H9 (cell line): ENCODE measurements around the gene IL1A. TPM values are rescaled to one million over a fixed set of nuclear protein-coding genes. Genes with fewer than 3 reads are reported as not detected.

Experiments used
- DNase-seq: peaks from one replicate; pipeline ENCODE4 v3.0.0-alpha.2; 2017
- H2AFZ ChIP-seq: one replicate; pipeline ENCODE4 v1.6.1; 2013; ENCODE audit warnings: mild to moderate bottlenecking, low read length, control low read depth, moderate library complexity
- H2AK5ac ChIP-seq: 2 replicates; pipeline ENCODE4 v1.6.1; 2013; ENCODE audit warnings: low read length, control low read depth, mixed read lengths; ENCODE audit not compliant: insufficient read length
- H2BK120ac ChIP-seq: one replicate; pipeline ENCODE4 v1.6.1; 2013; ENCODE audit warnings: low read depth, mild to moderate bottlenecking, low read length, control low read depth, inconsistent platforms; ENCODE audit not compliant: poor library complexity, severe bottlenecking
- H2BK12ac ChIP-seq: 2 replicates; pipeline ENCODE4 v1.6.1; 2013; ENCODE audit warnings: low read length, control low read depth, mixed read lengths, low read depth; ENCODE audit not compliant: insufficient read length
- H2BK15ac ChIP-seq: 2 replicates; pipeline ENCODE4 v1.6.1; 2013; ENCODE audit warnings: low read depth, low read length, control low read depth
- H2BK20ac ChIP-seq: one replicate; pipeline ENCODE4 v1.6.1; 2013; ENCODE audit warnings: low read depth, mild to moderate bottlenecking, low read length, control low read depth, inconsistent platforms; ENCODE audit not compliant: poor library complexity, severe bottlenecking
- H2BK5ac ChIP-seq: 2 replicates; pipeline ENCODE4 v1.6.1; 2013; ENCODE audit warnings: low read length, control low read depth, mixed read lengths; ENCODE audit not compliant: insufficient read length
- H3K14ac ChIP-seq: 2 replicates; pipeline ENCODE4 v1.6.1; 2013; ENCODE audit warnings: low read length, control low read depth; ENCODE audit not compliant: insufficient read depth
- H3K18ac ChIP-seq: 2 replicates; pipeline ENCODE4 v1.6.1; 2013; ENCODE audit warnings: low read depth, mild to moderate bottlenecking, mixed read lengths, low read length, control low read depth; ENCODE audit not compliant: insufficient read length
- H3K23ac ChIP-seq: 2 replicates; pipeline ENCODE4 v1.6.1; 2013; ENCODE audit warnings: low read length, control low read depth, mixed read lengths, low read depth; ENCODE audit not compliant: insufficient read length
- H3K23me2 ChIP-seq: 2 replicates; pipeline ENCODE4 v1.6.1; 2013; ENCODE audit warnings: low read depth, mild to moderate bottlenecking, mixed read lengths, low read length, control low read depth; ENCODE audit not compliant: insufficient read length, poor library complexity, severe bottlenecking
- H3K27ac ChIP-seq: 2 replicates; pipeline ENCODE4 v1.5.1; 2013; ENCODE audit warnings: low read length, control low read depth, mixed read lengths, low read depth; ENCODE audit not compliant: insufficient read length
- H3K27me3 ChIP-seq: 2 replicates; pipeline ENCODE4 v1.6.1; 2013; ENCODE audit warnings: low read length, control low read depth, inconsistent platforms; ENCODE audit not compliant: insufficient read depth
- H3K4ac ChIP-seq: 2 replicates; pipeline ENCODE4 v1.6.1; 2013; ENCODE audit warnings: low read depth, mild to moderate bottlenecking, control low read depth, inconsistent platforms, low read length, moderate library complexity
- H3K4me1 ChIP-seq: 2 replicates; pipeline ENCODE4 v1.6.1; 2013; ENCODE audit warnings: low read length, control low read depth, inconsistent platforms; ENCODE audit not compliant: insufficient read depth
- H3K4me2 ChIP-seq: 2 replicates; pipeline ENCODE4 v1.6.1; 2013; ENCODE audit warnings: low read length, control low read depth, mixed read lengths; ENCODE audit not compliant: insufficient read length, insufficient read depth
- H3K56ac ChIP-seq: 2 replicates; pipeline ENCODE4 v1.6.1; 2013; ENCODE audit warnings: low read depth, mild to moderate bottlenecking, mixed read lengths, low read length, control low read depth; ENCODE audit not compliant: insufficient read length
- H3K79me1 ChIP-seq: 2 replicates; pipeline ENCODE4 v1.6.1; 2013; ENCODE audit warnings: low read depth, mild to moderate bottlenecking, moderate library complexity, low read length, control low read depth, inconsistent platforms; ENCODE audit not compliant: insufficient read depth, poor library complexity, severe bottlenecking
- H3K79me2 ChIP-seq: 2 replicates; pipeline ENCODE4 v1.6.1; 2013; ENCODE audit warnings: low read length, control low read depth, inconsistent platforms; ENCODE audit not compliant: insufficient read depth
- H3K9ac ChIP-seq: 2 replicates; pipeline ENCODE4 v1.6.1; 2013; ENCODE audit warnings: low read length, control low read depth, mixed read lengths; ENCODE audit not compliant: insufficient read length; ENCODE audit errors: extremely low read depth
- H3K9me3 ChIP-seq: one replicate; pipeline ENCODE4 v1.6.1; 2013; ENCODE audit warnings: low read depth, low read length, inconsistent platforms; ENCODE audit not compliant: control insufficient read depth
- H3T11ph ChIP-seq: one replicate; pipeline ENCODE4 v1.6.1; 2013; ENCODE audit warnings: mild to moderate bottlenecking, low read length, control low read depth, inconsistent platforms
- H4K20me1 ChIP-seq: one replicate; pipeline ENCODE4 v1.6.1; 2013; ENCODE audit not compliant: control insufficient read depth, insufficient read length, insufficient read depth
- H4K5ac ChIP-seq: 2 replicates; pipeline ENCODE4 v1.6.1; 2013; ENCODE audit warnings: low read depth, mild to moderate bottlenecking, mixed read lengths, low read length, control low read depth; ENCODE audit not compliant: insufficient read length
- H4K8ac ChIP-seq: replicated peaks from 2 replicates; pipeline ENCODE4 v1.6.1; 2013; ENCODE audit warnings: low read length, control low read depth, mixed read lengths, low read depth; ENCODE audit not compliant: insufficient read length
- H4K91ac ChIP-seq: 2 replicates; pipeline ENCODE4 v1.6.1; 2013; ENCODE audit warnings: low read depth, mild to moderate bottlenecking, moderate library complexity, mixed read lengths, low read length, control low read depth; ENCODE audit not compliant: insufficient read length
- H3K27ac Mint-ChIP-seq, 3 experiments: 2 replicates in 2 of 3; 3 replicates in 1 of 3; pipeline ENCODE4 v1.8.0; 2020 to 2021; ENCODE audit warnings: mixed read lengths in 3 of 3, mild to moderate bottlenecking in 1 of 3, moderate library complexity in 1 of 3
- H3K27me3 Mint-ChIP-seq: 2 replicates; pipeline ENCODE4 v1.8.0; 2021; ENCODE audit warnings: low read depth, mild to moderate bottlenecking, moderate library complexity, mixed read lengths
- H3K36me3 Mint-ChIP-seq, 3 experiments: 2 replicates in 2 of 3; 3 replicates in 1 of 3; pipeline ENCODE4 v1.8.0; 2020 to 2021; ENCODE audit warnings: low read depth in 3 of 3, mixed read lengths in 3 of 3; ENCODE audit not compliant: insufficient read depth in 1 of 3
- H3K4me1 Mint-ChIP-seq, 2 experiments: 2 replicates each; pipeline ENCODE4 v1.8.0; 2020; ENCODE audit warnings: mixed read lengths in 2 of 2
- H3K4me3 Mint-ChIP-seq, 2 experiments: 2 replicates in 1 of 2; 3 replicates in 1 of 2; pipeline ENCODE4 v1.8.0; 2020 to 2021; ENCODE audit warnings: mild to moderate bottlenecking in 2 of 2, mixed read lengths in 2 of 2, moderate library complexity in 1 of 2
- H3K9me3 Mint-ChIP-seq, 2 experiments: 2 replicates in 1 of 2; 3 replicates in 1 of 2; pipeline ENCODE4 v1.8.0; 2020; ENCODE audit warnings: mild to moderate bottlenecking in 2 of 2, mixed read lengths in 2 of 2, moderate library complexity in 1 of 2
- CTCF ChIP-seq: fragments of 200-600 bp; sonication (generic); conservative IDR thresholded peaks from 3 replicates; pipeline ENCODE4 v1.8.0; 2021; ENCODE audit warnings: antibody characterized with exemption, mild to moderate bottlenecking
- total RNA-seq: library from RNA; stranded (reverse); gene quantifications from 2 replicates; pipeline ENCODE4 v1.2.1, GENCODE V29; 2021

The IL1A gene
- total RNA-seq, 1 experiment from 2014 or later: 0.35 TPM

GRCh38 chr2:112820343-112820742 is 36.0 kb upstream of the IL1A start:
- Histone ChIP-seq H2AFZ (no peak overlapping the region), H4K91ac (no peak overlapping the region), H3K4ac (no peak overlapping the region), H3K23me2 (no peaks in the 10 kb centered on the region), H2AK5ac (no peak overlapping the region), H3K27ac (no peak overlapping the region), H3K4me2 (no peak overlapping the region), H2BK12ac (no peak overlapping the region), H2BK20ac (no peak overlapping the region), H3K23ac (no peak overlapping the region), H2BK15ac (no peak overlapping the region), H3K56ac (no peak overlapping the region), H2BK120ac (no peak overlapping the region), H3K9me3 (no peaks in the 10 kb centered on the region), H2BK5ac (no peak overlapping the region), H4K20me1 (no peaks in the 10 kb centered on the region), H3K18ac (no peak overlapping the region), H3K14ac (no peak overlapping the region), H3K79me2 (no peaks in the 10 kb centered on the region), H3T11ph (no peak overlapping the region), H3K27me3 (no peaks in the 10 kb centered on the region), H3K9ac (no peak overlapping the region), H4K5ac (no peak overlapping the region), H4K8ac (no peak overlapping the region), H3K79me1 (no peaks in the 10 kb centered on the region), H3K4me1 (peaks cover 10% of the 10 kb centered on the region; the same call in 1 of the 2 replicates)
- Mint-ChIP-seq H3K4me1 (peaks cover 40 to 41% of the 10 kb centered on the region in 2 experiments), H3K27me3 (peaks cover 3% of the 10 kb centered on the region; the same call in 1 of the 2 replicates), H3K27ac (no peak overlapping the region), H3K36me3 (peaks cover 0 to 2% (median 0%) of the 10 kb centered on the region in 3 experiments; a peak in 2 of 7 replicates), H3K4me3 (no peak overlapping the region), H3K9me3 (peaks cover 0 to 3% of the 10 kb centered on the region in 2 experiments; a peak in 3 of 5 replicates)
- TF ChIP-seq CTCF: no peak
- no peak for DNase-seq
